SK-N-SH treated with all-trans-retinoic acid at 6 μM for 48 hours (cell line): ENCODE data around the gene MYLK.

ENCODE experiments used
- ATAC-seq: fragments of 200-7000 bp; cut with Tn5 transposase; 3 replicates; pipeline ENCODE4 v1.9.1; 2020; ENCODE audit warnings: mild to moderate bottlenecking, moderate library complexity
- ARNTL ChIP-seq: fragments of 450-650 bp; formaldehyde crosslinking; IDR thresholded peaks from 2 replicates; pipeline ENCODE4 v1.5.0; 2020; ENCODE audit warnings: low read depth, mild to moderate bottlenecking, moderate library complexity, borderline replicate concordance
- BACH2 ChIP-seq: fragments of 250-450 bp; sonication (Bioruptor Pico); IDR thresholded peaks from 2 replicates; pipeline ENCODE4 v1.9.0; 2021; ENCODE audit warnings: mild to moderate bottlenecking, borderline replicate concordance
- CSDC2 ChIP-seq: fragments of 250-450 bp; sonication (Bioruptor Pico); IDR thresholded peaks from 2 replicates; pipeline ENCODE4 v1.5.0; 2020; ENCODE audit warnings: mild to moderate bottlenecking, moderate library complexity
- ESRRG ChIP-seq: fragments of 250-450 bp; sonication (Bioruptor Pico); IDR thresholded peaks from 2 replicates; pipeline ENCODE4 v1.6.1; 2021; ENCODE audit warnings: mild to moderate bottlenecking
- GLIS3 ChIP-seq: fragments of 250-450 bp; sonication (Bioruptor Pico); IDR thresholded peaks from 2 replicates; pipeline ENCODE4 v1.5.0; 2020; ENCODE audit warnings: mild to moderate bottlenecking, moderate library complexity
- ISL1 ChIP-seq: fragments of 250-450 bp; sonication (Bioruptor Pico); IDR thresholded peaks from 2 replicates; pipeline ENCODE4 v2.1.2; 2022; ENCODE audit warnings: mild to moderate bottlenecking, moderate library complexity
- OSR1 ChIP-seq: fragments of 250-450 bp; sonication (Bioruptor Pico); IDR thresholded peaks from 2 replicates; pipeline ENCODE4 v1.8.0; 2022; ENCODE audit warnings: moderate library complexity, mild to moderate bottlenecking, inconsistent platforms
- POU6F1 ChIP-seq: fragments of 250-450 bp; sonication (Bioruptor Pico); IDR thresholded peaks from 2 replicates; pipeline ENCODE4 v1.8.0; 2021; ENCODE audit warnings: low read depth, mild to moderate bottlenecking, moderate library complexity, borderline replicate concordance
- PPARA ChIP-seq: fragments of 250-450 bp; sonication (Bioruptor Pico); IDR thresholded peaks from 2 replicates; pipeline ENCODE4 v1.5.0; 2020; ENCODE audit warnings: mild to moderate bottlenecking, borderline replicate concordance
- RARB ChIP-seq: fragments of 250-450 bp; sonication (Bioruptor Pico); IDR thresholded peaks from 2 replicates; pipeline ENCODE4 v1.8.0; 2021; ENCODE audit warnings: mild to moderate bottlenecking, moderate library complexity
- SNAI2 ChIP-seq: fragments of 250-450 bp; sonication (Bioruptor Pico); IDR thresholded peaks from 2 replicates; pipeline ENCODE4 v1.5.0; 2020; ENCODE audit warnings: mild to moderate bottlenecking, moderate library complexity
- TCF4 ChIP-seq: fragments of 250-450 bp; sonication (Bioruptor Pico); IDR thresholded peaks from 2 replicates; pipeline ENCODE4 v1.8.0; 2021; ENCODE audit warnings: mild to moderate bottlenecking, moderate library complexity, borderline replicate concordance
- ZC3H10 ChIP-seq: fragments of 250-450 bp; sonication (Bioruptor Pico); IDR thresholded peaks from 2 replicates; pipeline ENCODE4 v1.5.1; 2021; ENCODE audit warnings: mild to moderate bottlenecking, moderate library complexity
- ZFP30 ChIP-seq: fragments of 450-650 bp; formaldehyde crosslinking; IDR thresholded peaks from 2 replicates; pipeline ENCODE4 v1.5.0; 2022; ENCODE audit warnings: mild to moderate bottlenecking, moderate library complexity
- ZNF565 ChIP-seq: fragments of 450-650 bp; formaldehyde crosslinking; conservative IDR thresholded peaks from 2 replicates; pipeline ENCODE4 v1.5.0; 2020; ENCODE audit warnings: low read depth, mild to moderate bottlenecking, moderate library complexity
- ZNF70 ChIP-seq: fragments of 450-650 bp; formaldehyde crosslinking; IDR thresholded peaks from 2 replicates; pipeline ENCODE4 v1.5.0; 2020; ENCODE audit warnings: mild to moderate bottlenecking, moderate library complexity
- ZNF8 ChIP-seq: fragments of 450-650 bp; formaldehyde crosslinking; IDR thresholded peaks from 2 replicates; pipeline ENCODE4 v1.5.0; 2020; ENCODE audit warnings: mild to moderate bottlenecking, moderate library complexity
- TF ChIP-seq, protein P1 (sequence below): fragments of 250-450 bp; sonication (Bioruptor Pico); IDR thresholded peaks from 2 replicates; pipeline ENCODE4 v1.5.1; 2020; ENCODE audit warnings: low read depth, mild to moderate bottlenecking, moderate library complexity
- TF ChIP-seq, protein P2 (sequence below): fragments of 250-450 bp; sonication (Bioruptor Pico); IDR thresholded peaks from 2 replicates; pipeline ENCODE4 v1.5.0; 2020; ENCODE audit warnings: mild to moderate bottlenecking, moderate library complexity
- TF ChIP-seq, protein P3 (sequence below): fragments of 250-450 bp; sonication (Bioruptor Pico); IDR thresholded peaks from 2 replicates; pipeline ENCODE4 v1.5.1; 2021; ENCODE audit warnings: mild to moderate bottlenecking, moderate library complexity
- TF ChIP-seq, protein P4 (sequence below): fragments of 250-450 bp; sonication (Bioruptor Pico); IDR thresholded peaks from 2 replicates; pipeline ENCODE4 v1.8.0; 2020; ENCODE audit warnings: mild to moderate bottlenecking, moderate library complexity, borderline replicate concordance

Gene MYLK

GRCh38 chr3:123622766-123623165 is 261.4 kb downstream of the MYLK start:
- no peak for ATAC-seq

GRCh38 chr3:123621850-123622189 is 262.3 kb downstream of the MYLK start:
- TF ChIP-seq ZNF565 (CRISPR knock-in tag) (no peak), ARNTL (CRISPR knock-in tag) (no peak), TCF4 (CRISPR knock-in tag) (no peak), CSDC2 (CRISPR knock-in tag) (no peak), ZNF70 (CRISPR knock-in tag) (no peak), SNAI2 (CRISPR knock-in tag) (no peak), ZNF8 (CRISPR knock-in tag) (no peak)
- TF ChIP-seq, protein P1, sequence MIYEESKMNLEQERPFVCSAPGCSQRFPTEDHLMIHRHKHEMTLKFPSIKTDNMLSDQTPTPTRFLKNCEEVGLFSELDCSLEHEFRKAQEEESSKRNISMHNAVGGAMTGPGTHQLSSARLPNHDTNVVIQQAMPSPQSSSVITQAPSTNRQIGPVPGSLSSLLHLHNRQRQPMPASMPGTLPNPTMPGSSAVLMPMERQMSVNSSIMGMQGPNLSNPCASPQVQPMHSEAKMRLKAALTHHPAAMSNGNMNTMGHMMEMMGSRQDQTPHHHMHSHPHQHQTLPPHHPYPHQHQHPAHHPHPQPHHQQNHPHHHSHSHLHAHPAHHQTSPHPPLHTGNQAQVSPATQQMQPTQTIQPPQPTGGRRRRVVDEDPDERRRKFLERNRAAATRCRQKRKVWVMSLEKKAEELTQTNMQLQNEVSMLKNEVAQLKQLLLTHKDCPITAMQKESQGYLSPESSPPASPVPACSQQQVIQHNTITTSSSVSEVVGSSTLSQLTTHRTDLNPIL (CRISPR knock-in tag) = no peak
- TF ChIP-seq, protein P2, sequence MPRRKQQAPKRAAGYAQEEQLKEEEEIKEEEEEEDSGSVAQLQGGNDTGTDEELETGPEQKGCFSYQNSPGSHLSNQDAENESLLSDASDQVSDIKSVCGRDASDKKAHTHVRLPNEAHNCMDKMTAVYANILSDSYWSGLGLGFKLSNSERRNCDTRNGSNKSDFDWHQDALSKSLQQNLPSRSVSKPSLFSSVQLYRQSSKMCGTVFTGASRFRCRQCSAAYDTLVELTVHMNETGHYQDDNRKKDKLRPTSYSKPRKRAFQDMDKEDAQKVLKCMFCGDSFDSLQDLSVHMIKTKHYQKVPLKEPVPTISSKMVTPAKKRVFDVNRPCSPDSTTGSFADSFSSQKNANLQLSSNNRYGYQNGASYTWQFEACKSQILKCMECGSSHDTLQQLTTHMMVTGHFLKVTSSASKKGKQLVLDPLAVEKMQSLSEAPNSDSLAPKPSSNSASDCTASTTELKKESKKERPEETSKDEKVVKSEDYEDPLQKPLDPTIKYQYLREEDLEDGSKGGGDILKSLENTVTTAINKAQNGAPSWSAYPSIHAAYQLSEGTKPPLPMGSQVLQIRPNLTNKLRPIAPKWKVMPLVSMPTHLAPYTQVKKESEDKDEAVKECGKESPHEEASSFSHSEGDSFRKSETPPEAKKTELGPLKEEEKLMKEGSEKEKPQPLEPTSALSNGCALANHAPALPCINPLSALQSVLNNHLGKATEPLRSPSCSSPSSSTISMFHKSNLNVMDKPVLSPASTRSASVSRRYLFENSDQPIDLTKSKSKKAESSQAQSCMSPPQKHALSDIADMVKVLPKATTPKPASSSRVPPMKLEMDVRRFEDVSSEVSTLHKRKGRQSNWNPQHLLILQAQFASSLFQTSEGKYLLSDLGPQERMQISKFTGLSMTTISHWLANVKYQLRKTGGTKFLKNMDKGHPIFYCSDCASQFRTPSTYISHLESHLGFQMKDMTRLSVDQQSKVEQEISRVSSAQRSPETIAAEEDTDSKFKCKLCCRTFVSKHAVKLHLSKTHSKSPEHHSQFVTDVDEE = no peak
- TF ChIP-seq, protein P3, sequence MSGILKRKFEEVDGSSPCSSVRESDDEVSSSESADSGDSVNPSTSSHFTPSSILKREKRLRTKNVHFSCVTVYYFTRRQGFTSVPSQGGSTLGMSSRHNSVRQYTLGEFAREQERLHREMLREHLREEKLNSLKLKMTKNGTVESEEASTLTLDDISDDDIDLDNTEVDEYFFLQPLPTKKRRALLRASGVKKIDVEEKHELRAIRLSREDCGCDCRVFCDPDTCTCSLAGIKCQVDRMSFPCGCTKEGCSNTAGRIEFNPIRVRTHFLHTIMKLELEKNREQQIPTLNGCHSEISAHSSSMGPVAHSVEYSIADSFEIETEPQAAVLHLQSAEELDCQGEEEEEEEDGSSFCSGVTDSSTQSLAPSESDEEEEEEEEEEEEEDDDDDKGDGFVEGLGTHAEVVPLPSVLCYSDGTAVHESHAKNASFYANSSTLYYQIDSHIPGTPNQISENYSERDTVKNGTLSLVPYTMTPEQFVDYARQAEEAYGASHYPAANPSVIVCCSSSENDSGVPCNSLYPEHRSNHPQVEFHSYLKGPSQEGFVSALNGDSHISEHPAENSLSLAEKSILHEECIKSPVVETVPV (CRISPR knock-in tag) = no peak
- no peak for ATAC-seq

More at GRCh38 chr3:123622766-123623165, 261.4 kb downstream of the MYLK start:
- TF ChIP-seq TCF4 (CRISPR knock-in tag) (no peak), ZNF70 (CRISPR knock-in tag) (no peak), SNAI2 (CRISPR knock-in tag) (no peak), OSR1 (no peak), RARB (CRISPR knock-in tag) (no peak), ZC3H10 (CRISPR knock-in tag) (no peak), ZNF8 (CRISPR knock-in tag) (no peak), ZNF565 (CRISPR knock-in tag) (no peak), POU6F1 (CRISPR knock-in tag) (no peak), ISL1 (CRISPR knock-in tag) (no peak), ZFP30 (no peak), PPARA (no peak), BACH2 (CRISPR knock-in tag) (no peak), CSDC2 (CRISPR knock-in tag) (no peak), ESRRG (CRISPR knock-in tag) (no peak), GLIS3 (CRISPR knock-in tag) (no peak)
- TF ChIP-seq, protein P1 (CRISPR knock-in tag) = no peak
- TF ChIP-seq, protein P4, sequence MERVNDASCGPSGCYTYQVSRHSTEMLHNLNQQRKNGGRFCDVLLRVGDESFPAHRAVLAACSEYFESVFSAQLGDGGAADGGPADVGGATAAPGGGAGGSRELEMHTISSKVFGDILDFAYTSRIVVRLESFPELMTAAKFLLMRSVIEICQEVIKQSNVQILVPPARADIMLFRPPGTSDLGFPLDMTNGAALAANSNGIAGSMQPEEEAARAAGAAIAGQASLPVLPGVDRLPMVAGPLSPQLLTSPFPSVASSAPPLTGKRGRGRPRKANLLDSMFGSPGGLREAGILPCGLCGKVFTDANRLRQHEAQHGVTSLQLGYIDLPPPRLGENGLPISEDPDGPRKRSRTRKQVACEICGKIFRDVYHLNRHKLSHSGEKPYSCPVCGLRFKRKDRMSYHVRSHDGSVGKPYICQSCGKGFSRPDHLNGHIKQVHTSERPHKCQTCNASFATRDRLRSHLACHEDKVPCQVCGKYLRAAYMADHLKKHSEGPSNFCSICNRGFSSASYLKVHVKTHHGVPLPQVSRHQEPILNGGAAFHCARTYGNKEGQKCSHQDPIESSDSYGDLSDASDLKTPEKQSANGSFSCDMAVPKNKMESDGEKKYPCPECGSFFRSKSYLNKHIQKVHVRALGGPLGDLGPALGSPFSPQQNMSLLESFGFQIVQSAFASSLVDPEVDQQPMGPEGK (CRISPR knock-in tag) = no peak
- TF ChIP-seq, protein P2 = no peak
